GM19397 (cell line): ENCODE data around the gene SNRPA1.
"Not testable (repeated sequence)": the region's sequence is repeated elsewhere in the genome, so short reads cannot be mapped to it uniquely, and the experiment has no call there.

ENCODE experiments used
- ATAC-seq: cut with Tn5 transposase; IDR thresholded peaks from one replicate; pipeline ENCODE4 v1.9.1; 2021; ENCODE audit warnings: mild to moderate bottlenecking, moderate library complexity; ENCODE audit not compliant: unreplicated experiment

Gene SNRPA1

DNA sequence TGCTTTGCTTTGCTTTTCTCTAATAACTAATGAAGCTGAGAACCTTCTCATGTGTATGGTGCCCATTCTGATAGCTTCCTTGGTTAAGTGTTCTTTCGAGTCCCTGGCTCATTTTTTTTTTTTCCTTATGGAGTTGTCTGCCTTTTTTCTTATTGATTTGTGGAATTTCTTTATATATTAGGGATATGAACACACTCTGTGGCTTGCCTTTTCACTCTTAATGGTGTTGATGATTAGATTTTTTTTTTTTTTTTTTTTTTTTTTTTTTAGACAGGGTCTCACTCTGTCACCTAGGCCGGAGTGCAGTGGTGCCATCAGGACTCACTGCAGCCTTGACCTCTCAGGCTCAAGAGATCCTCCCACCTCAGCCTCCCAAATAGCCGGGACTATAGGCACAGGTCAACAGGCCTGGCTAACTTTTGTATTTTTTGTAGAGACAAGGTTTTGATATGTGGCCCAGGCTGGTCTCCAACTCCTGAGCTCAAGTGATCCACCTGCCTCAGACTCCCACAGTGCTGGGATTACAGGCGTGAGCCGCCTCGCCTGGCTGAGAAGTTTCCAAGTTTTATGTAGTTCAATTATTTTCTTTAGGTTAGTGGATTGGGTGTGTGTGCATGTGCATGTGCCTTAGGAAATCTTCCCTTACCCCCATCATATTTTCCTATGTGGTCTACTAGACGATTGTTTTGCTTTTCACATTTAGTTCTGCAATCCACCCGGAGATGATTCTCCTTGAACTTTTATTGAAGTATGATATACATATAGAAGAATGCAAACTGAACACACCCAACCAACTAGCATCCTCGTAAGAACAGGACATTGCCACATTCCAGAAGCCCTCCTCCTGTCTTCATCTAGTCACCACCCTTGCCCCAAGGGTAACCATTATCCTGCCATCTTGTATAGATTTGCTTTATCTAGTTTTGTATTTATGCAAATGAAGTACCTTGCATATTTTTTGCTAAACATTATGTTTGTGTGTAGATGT lies 1.7 kb upstream of the SNRPA1 start:
- ATAC-seq: no peak

DNA sequence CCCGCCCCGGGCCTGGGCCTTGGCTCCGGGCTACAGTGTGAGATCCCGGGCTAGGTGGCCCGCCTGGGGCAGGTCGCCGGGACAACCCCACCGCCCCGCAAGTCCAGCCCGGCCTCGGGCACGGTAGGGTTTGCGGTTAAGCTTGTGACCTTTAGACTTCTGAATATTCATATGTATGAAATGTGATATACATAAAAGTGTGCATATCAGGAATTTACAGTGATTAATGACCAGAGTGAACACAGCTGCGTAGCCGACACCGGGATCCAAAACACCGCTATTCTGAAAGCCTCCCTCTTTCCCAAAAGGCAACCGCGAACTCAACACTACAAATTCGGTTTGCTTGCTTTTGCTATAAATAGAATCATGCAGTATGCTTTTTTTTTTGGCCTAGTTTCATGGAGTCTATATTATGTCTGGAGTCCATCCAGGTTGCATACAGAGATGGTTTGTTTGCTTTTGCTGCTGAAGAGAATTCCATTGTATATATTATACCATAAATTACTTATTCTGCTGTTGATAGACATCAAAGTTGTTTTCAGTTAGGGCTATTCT lies 636 bp upstream of the SNRPA1 start:
- no peak for ATAC-seq

DNA sequence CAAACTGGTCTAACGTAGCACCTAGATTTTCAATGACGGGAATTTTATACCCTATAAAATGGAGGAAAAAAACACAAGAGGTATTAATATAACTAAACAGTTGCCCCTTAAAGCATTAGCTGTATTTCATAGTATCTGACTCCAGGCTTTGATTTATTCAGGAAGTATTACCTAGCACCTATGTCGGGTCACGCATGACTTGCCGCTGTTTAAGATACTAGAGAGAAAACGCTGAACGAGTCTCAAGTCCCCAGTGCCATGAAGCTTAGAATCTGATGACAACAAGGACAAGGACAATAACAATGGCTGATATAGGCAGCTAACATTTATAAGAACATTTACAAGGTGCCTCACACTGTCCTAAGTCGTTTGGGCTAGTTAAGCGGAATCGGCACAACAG lies 1.9 kb downstream of the SNRPA1 start:
- no peak for ATAC-seq

GRCh38 chr15:101288905-101289513 lies 6.0 kb downstream of the SNRPA1 start:
- no peak for ATAC-seq

GRCh38 chr15:101287342-101287741 lies 7.7 kb downstream of the SNRPA1 start:
- not testable (repeated sequence) for ATAC-seq

GRCh38 chr15:101286471-101287114 lies 8.5 kb downstream of the SNRPA1 start:
- ATAC-seq: no peak

DNA sequence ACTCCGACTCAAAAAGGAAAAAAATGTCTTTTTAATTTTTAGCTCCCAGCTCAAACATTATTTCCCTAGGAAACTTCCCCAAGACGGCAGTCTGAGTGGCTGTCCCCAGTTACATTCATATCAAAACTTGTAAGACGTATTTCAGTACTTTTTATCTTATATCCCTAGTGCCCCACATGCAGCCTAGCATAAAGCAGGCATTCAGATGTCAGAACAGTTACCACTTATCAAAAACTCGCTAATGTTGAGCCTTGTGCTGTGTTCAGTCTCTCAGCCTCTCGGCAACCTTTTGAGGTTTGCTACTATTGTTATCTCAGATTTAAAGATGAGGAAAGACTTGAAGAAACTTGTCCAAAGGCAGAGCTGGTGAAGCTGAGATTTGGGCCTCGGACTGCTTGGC lies 11.1 kb downstream of the SNRPA1 start:
- no peak for ATAC-seq

- no peak for ATAC-seq
Observed at GRCh38 chr15:101280007-101280406, 15.0 kb downstream of the SNRPA1 start.

GRCh38 chr15:101277943-101278564 lies 17.0 kb downstream of the SNRPA1 start:
- ATAC-seq: no peak

- peak; percentile 95 for ATAC-seq
Observed at GRCh38 chr15:101277038-101277822, 17.8 kb downstream of the SNRPA1 start, which contains the start of gene SELENOS. Gene SELENOS, minus strand, starts transcription at chr15:101277485. Its CDS starts 68 bp downstream, at chr15:101277417.

DNA sequence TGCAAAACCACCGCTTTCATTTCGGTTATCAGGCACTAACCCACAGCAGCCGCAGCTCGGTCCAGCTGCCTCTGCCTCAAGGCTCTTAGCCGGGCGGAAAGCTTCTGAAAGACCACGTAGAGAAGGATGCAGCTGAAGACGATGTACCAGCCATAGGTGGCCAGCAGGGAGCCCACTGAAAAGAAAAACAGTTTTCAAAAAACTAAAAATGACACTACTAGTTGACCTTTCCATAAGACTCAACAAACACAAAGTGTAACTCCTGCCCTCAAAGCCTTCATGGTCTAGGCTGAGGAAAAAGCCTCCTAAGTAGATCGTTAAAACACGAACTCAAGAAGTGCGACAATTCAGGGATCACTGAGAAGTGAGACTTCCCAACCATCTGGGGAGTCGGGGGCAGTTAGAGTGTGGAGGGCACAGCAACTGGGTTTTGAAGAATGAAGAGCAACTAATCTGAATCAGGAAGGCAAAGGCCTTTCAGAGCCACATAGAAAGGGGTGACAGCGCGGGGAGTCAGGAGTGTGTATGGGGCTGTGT lies 18.5 kb downstream of the SNRPA1 start:
- ATAC-seq: no peak

GRCh38 chr15:101275018-101275417 lies 20.0 kb downstream of the SNRPA1 start:
- ATAC-seq: no peak

DNA sequence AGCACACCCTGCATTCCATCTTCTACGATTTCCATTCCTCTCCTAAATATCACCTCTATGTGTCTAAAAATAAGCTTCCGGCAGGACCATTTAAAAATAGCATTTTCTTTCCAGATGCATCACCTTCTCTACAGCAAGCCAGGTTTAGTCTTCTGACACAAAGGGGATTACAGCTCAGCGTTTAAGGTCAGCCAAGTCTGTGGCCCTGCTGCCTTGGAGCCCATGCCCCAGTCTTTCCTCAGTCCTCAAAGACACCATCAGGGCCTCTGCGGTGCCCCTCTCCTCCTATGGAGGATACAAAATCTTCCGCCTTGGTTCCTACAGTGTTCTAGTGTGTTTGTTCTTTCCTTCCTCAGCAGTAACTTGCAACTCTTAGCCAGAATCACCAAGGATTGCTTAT lies 21.5 kb downstream of the SNRPA1 start:
- no peak for ATAC-seq

DNA sequence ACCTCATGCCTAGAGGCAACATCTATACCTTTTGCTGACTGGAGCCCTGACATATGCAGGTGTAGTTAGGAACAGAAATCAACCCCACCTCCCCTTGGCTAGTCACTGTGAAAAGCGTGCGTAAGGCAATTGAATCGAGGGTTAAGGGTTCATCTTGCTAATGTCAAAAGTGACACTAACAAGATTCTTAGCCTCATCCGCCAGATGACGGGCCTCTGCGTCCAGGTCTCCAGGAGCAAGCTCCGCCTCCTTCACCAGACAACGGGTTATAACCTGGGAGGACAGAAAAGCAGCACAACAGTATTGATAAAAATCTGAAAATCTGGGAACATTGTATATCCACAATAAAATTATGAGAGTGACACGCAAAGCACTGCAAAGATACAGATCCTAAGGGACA lies 22.5 kb downstream of the SNRPA1 start:
- no peak for ATAC-seq

DNA sequence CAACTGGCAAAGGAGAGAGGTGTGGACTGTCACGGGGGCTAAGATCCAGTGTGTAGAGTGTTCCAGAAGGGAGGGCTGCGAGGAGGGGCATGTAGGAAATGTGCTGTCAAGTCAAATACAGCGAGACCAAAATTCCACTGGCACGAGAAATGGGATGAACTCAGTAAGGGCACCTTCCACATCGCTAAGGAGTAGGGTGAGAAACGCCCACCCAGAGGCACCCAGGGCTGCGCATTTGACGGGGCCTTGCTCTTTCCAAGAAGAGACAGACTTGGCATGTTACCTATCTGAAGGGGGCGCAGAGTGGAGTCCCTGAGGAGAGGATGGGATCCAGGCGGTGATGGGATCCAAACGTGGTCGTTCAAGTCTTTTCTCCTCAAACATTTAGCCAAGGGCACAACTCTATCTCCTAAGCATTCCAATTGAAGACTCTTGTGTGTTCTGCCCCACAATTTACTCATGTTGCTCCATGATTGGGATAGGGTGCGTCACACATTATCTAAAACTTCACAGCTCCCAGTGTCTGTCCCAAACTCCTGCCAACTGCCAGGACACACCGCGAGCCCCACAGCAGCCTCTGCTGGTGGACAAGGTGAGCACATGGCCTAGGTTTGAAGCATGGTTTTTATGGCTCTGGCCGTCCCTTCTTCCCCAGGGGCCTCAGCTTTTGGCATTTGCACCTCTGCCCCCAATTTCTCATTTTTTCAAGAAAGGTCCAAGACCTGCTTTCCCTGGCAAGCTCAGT lies 25.4 kb downstream of the SNRPA1 start:
- no peak for ATAC-seq

DNA sequence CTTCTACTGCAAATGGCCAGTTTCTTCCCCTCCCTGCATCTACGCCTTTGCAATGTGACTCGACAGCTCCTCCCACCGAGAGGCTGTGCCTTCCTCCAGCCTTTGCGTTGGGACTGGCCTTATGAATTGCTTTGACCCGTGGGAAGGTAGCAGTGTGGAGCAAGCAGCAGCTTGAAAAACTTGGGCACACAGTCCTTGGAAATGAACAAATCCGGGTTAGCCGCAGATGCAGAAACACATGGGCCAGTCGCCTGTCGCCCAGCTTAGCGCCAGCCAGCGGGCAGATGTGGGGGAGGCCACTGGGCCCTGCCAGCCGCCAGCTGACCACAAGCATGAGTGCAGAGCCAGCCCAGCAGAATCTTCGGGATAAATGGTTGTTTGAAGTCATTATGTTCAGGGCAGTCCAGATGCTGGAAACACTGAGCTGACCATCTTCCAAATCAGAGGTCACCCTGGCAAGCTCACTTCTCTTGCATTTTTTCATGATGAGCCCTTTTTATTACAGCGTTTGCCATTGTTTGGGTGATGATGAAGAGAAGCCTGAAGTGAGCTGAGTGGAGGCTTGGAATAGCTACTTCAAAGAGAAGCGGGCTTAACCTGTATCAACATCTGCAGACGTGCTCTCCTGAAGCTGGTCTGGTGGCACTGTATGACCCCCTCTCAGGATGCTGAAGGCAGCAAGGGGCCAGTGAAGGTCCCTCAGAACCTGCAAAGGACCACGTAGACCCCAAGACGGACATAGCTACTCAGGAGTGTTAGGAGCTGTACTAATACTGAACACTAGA lies 27.5 kb downstream of the SNRPA1 start:
- no peak for ATAC-seq

- ATAC-seq: no peak
Observed at GRCh38 chr15:101266787-101267186, 28.3 kb downstream of the SNRPA1 start.

- no peak for ATAC-seq
Observed at GRCh38 chr15:101266034-101266433, 29.0 kb downstream of the SNRPA1 start.
